Stimulated activated CD4-positive, alpha-beta T cell treated with anti-CD3 and anti-CD28 coated beads, Interleukin-1b, Interleukin-23, amount 100 ng/mL, for 24 hours (primary cell): ENCODE measurements around the gene AIDA.

Experiments used
- DNase-seq, 4 experiments: peaks; one replicate each; pipeline ENCODE4 v3.0.0-alpha.2; 2020; ENCODE audit warnings: low read depth in 4 of 4, low spot score in 1 of 4

The AIDA gene

DNA sequence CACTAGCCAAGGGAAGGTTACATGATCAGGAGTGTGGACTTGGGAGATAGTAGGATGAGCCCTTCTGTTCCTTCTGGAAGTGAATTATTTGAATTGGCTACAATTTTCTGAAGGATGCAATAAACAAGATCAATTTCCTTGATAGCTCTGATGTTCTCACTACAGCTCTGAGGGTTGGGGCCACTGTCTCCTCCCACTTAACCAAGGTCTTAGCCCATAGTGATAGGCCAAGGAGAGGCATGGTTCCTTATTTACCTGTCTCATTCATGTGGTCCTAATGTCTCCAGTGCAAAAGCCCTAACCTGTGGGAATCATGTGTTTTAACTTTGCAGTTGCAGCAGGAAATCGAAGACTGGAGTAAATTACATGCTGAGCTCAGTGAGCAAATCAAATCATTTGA lies 59.6 kb downstream of the AIDA start:
- no peak for DNase-seq

DNA sequence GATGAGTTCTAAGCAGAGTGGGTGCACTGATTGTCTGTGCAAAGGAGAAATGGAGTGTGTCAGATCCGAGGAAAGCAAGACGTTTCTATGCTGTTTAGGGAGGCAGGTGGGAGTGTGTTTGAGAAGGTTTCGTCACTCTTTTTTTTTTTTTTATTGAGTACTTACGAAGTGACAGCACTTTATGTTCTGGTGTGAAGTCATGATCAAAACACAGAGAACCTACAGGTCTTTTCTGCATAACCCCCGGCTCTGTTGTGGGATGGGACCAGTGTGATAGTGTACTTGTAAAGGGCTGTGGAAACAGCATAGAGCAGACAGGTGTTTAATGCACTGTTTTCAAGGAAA lies 67.7 kb downstream of the AIDA start:
- DNase-seq = no peak

DNA sequence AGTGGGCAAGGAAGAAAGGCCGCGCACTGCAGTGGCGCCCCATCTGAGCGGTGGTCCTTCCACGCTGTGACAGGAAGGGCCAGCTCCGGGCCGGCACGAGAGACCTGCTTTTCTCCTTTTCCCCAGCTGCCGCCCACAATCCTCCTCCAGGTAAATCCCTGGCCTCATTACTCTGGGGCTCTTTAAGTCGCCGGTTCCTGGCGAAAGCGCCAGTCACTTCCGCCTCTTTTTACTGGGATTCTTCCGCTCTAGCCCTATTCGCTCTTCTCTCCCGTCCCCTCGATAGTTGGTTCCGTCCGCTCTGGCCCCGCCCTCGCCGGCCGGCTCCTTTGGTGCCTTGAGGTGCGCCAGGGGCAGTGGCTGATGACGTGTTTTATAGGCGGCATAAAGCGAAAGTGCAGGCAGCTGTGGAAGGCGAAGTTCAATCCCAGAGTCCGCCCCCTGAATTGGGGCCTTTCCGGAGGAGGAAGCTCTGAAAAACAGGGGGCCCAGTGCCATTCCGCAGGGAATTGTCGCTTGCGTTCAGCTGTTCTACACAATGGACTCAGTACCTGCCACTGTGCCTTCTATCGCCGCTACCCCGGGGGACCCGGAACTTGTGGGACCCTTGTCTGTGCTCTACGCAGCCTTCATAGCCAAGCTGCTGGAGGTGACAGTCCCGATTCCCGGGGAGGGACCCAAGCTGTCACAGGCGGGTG lies 68.2 kb downstream of the AIDA start:
- DNase-seq = peak; percentile 80 to 96 (median 92)

DNA sequence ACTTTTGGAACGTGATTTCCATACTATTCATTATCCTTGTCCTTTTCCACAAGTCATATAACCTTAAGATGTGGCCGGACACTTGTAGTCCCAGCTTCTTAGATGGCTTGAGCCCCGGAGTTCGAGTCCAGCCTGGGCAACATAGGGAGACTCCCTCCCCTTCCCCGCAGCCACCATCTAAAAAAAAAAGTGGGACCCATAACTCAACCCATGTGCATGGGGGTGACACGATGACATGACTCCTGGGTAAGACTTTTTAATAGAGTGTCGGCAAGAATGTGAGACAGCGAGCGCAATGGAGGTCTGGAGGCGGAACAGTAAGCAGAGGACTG lies 68.7 kb downstream of the AIDA start:
- DNase-seq = no peak

GRCh38 chr1:222642468-222642867 lies 69.8 kb downstream of the AIDA start:
- no peak for DNase-seq

DNA sequence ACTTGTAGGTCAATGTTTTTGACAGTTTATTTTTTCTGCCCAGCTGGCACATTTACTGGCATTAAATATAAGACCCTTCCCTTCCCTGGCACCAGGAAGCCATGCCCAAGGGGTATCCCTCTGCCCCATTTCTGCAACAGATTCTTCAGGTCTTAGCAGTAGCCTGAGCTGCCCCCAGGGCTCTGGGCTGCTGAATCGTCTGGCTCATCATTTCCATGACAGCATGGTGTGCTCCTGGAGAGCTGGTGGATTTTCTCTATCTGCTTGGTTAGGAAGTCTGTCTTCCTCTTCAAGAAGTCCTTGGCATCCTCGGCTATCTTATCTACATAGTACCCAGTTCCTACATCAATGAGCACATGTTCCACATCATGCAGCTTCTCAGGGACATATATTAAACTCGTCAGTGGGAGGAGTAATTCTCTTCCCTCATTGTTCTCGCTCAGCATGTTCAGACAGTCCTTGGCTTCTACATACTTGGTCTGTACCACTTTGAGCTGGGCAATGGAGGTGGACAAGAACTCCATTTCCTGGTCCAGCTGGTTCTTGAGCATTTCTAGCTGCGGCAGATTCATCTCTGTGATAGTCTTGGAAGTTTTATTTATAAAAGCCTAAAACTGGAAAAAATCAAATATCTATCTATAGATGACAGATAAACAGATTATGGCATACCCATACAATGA lies 70.9 kb downstream of the AIDA start:
- no peak for DNase-seq

DNA sequence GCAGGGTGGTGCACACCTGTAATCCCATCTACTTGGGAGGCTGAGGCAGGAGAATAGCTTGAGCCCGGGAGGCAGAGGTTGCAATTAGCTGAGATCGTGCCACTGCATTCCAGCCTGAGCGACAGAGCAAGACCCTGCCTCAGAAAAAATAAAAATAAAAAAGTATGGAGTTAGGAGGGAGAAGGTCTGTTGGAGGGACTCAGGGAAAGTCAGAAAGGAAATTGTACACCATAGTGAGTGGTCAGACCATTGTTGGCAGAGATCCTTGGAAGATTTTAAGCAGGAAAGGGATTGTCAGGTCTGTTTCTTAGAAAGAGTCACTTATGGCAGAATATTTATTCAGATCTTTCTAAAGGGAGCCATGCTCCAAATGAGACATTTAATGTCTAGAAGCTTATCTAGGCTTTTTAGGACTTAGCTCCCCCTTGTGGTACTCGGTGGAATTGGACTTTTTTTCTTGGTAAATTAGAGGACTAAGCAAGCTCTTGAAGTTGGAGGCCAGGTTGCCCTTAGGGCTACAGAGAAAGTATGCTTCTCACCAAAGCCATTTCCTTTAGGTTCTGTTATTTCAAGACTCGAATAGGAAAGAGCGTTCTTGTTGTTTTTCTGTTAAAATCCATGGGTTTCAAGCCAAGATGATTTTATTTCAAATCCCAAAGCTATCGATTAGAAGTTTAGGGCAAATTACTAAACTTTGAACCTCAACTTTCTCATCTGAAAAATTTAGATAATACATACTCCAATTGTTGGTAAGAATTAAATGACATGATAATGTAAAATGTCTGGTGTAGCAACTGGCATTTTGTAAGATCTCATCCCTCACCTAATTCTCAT lies 77.9 kb downstream of the AIDA start:
- DNase-seq = peak in 3 of 4 experiments; percentile 43 to 63 (median 62)

DNA sequence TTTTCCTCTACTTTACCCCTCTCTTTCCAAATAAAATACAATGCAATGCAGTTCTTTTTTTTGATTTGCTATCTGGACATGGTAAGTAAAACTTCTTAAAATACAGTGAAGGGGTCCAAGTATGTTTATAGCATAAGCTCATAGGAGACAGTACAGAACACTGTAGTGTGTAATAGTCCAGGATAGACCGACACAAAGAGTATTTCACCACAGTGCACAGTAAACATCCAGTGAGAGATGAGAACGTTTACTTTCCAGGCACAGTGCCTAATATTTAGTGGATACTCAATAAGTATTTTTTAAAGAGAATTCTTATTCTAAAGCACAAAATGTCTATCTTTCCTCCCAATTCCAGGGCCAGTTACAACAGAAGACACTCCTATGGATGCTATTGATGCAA lies 79.5 kb downstream of the AIDA start:
- no peak for DNase-seq

GRCh38 chr1:222631611-222632208 lies 80.6 kb downstream of the AIDA start:
- DNase-seq = no peak

DNA sequence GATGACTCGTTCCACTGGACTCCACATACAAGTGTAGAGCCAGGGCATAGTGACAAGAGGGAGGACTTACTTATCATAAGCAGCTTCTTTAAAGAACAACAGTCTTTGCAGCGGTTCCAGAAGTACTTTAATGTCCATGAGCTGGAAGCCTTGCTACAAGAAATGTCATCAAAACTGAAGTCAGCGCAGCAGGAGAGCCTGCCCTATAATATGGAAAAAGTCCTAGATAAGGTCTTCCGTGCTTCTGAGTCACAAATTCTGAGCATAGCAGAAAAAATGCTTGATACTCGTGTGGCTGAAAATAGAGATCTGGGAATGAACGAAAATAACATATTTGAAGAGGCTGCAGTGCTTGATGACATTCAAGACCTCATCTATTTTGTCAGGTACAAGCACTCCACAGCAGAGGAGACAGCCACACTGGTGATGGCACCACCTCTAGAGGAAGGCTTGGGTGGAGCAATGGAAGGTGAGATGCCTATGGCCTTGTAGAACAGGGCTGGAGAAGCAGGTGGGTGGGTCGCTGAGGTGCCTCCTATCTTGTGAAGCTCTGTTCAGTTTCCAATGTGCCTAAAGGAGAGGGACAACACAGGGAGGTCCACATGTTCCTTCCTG lies 82.3 kb downstream of the AIDA start:
- no peak for DNase-seq

DNA sequence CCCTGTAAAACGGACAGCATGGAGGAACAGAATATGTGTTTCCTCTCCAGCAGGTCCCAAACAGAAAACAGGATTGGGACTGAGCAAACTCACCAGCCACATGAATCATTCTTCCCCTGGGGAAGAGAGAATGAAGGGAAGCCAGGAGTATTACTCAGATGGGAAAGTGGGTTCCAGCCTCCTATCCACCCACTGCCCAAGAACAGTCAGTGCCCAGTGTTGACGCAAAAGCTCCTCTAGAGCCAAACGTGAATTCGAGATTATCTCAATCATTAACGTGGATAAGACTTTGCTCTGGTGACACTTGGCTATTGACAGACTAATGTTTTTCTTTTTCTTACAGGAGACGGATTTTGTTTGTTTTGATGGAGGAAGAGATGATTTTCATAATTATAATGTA lies 85.1 kb downstream of the AIDA start:
- no peak for DNase-seq

DNA sequence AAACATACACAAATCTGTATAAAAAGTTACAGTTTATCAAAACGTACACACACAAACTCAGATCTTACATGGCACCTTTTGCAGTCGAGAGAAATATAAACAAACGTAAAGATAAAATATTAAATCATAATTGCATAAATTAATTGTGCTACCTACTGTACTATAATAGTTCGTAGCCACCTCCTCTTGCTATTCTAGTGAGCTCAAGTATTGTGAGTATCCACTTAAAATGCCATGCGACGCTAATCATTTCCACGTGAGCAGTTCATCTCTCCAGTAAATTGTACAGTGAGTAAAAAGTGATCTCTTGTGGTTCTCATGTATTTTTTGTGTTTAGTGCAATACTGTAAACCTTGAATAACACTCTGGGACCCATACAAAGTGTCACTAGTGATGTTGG lies 88.1 kb downstream of the AIDA start:
- no peak for DNase-seq

- DNase-seq = no peak
Observed at GRCh38 chr1:222623458-222623857, 88.8 kb downstream of the AIDA start.

- no peak for DNase-seq
Observed at GRCh38 chr1:222622765-222623164, 89.5 kb downstream of the AIDA start.

GRCh38 chr1:222620566-222620965 lies 91.7 kb downstream of the AIDA start:
- DNase-seq = no peak

DNA sequence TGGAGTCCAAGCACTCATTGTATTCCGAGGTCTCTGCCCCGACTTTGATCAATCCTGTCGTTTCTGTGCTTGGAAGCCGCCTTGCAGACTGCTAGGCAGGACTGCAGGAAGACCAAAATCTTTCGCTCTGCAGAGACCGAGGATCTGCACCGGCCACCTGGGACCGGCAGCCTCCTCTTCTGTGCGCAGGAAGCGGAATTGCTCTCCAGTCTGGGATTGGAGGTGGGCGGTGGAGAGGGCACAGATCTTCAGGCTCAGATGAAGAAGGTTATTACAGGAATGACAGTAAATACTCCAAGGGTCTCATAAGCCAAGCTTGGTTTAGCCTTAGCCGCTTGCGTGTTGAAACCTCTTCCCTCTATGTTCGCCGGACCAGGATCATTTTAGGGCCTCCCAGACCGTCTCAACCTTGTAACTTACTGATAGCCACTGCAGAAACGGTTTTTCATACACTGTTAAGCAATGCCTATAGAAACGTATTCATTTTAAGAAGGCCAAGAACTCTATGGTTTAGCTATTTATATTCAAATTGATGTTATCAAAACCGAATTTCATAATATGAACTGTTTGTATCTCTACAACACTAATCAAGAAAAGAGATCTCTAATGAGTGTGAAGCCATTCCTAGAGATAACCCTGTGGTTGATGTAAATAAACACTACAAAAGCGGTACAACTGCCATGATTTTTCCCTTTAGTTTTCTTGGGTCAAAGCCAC lies 93.3 kb downstream of the AIDA start:
- DNase-seq = peak in 1 of 4 experiments; percentile 3
